Epithelial cell of prostate (primary cell): ENCODE results near the gene GADL1.

Experiments
- DNase-seq: peaks from one replicate; pipeline ENCODE4 v3.0.0-alpha.2; 2011; ENCODE audit warnings: low read depth, low spot score
- H3K27ac ChIP-seq: fragments of 450-650 bp; 2 replicates; pipeline ENCODE4 v1.5.1; 2017; ENCODE audit warnings: mild to moderate bottlenecking

GADL1 gene

DNA sequence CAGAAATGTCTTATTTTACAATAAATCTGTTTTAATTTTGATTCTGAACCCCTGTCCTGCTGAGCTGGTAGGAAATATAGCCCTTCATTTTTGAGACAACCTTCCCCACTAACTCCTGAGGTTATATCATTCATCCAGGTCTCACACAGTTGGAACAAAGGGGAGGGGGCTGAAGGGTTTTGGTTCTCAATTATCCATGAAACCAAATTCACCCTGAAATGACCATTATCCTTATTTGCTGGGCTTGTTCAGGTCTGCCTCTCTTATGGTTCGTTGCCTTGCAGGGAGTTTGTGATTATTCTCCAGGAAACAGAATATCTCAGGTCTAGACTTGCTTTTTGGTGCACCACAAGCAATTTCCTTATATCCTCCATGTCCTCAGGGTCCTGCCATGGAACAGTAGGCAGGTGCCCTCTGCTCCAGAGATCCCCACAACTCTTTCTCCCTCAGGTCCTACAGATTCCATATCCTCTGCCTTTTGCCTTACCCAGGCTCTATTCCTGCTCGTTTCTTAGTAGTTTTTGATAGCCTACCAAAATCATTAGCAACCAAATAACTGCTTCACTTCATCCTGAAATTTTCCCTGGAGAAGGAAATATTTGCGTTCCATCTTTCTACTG, 193.6 kb downstream of the GADL1 start:
- DNase-seq, result no peak
- H3K27ac ChIP-seq, result no peak overlapping the region

DNA sequence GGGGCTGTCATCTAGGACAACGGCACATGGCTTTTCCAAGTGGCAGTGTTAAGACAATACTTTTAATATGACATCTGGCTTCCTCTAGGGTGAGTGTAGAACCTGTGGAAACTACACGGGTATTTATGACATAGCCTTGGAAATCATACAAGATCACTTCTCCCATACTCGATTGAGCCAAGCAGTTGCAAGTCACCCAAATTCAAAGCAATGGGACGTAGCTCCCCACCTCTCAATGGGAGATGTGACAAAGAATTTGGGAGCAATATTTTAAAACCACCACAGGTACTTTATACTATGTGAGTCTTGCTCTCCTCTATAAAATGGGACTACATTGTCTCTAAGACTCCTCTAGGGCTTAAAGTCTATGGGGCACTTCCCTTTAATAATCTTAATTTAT, 194.5 kb downstream of the GADL1 start:
- DNase-seq, result no peak
- H3K27ac ChIP-seq, result no peak overlapping the region

DNA sequence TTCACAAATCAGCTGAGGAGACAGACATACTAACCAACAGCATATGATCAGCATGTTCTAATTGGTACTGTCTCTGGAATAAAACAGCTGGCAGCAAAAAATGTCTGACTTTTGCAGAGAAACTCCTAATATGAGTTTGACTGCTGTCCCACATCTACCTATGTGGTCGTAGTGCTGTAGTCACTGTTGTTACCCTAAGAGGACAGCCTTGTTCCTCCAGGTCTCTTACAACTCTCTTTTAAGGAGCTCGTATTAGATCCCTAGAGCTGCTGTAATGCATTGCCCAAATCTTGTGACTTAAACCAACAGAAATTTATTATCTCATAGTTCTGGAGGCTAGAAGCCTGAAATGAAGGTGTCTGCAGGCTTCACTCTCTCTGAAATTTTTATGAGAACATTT, 195.9 kb downstream of the GADL1 start:
- DNase-seq, result no peak
- no peak overlapping the region for H3K27ac ChIP-seq

DNA sequence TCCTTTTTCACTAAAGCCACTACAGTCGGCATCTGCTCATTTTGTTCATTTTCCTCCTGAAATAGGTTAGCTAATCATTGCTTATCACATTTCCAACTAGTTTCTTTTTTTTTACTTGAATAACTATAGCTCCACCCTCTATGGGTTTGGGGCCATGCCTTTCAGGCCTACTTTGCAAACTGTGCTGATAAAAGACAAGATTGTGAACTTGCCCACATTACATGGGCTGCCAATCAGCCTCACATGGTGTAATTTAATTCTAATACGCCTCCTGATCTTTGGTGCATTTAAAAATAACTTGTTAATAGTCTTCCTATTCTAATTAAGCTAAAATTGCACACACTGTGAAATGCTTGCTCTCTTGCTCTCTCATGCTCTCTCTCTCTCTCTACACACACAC, 197.6 kb downstream of the GADL1 start:
- H3K27ac ChIP-seq, result no peak overlapping the region

DNA sequence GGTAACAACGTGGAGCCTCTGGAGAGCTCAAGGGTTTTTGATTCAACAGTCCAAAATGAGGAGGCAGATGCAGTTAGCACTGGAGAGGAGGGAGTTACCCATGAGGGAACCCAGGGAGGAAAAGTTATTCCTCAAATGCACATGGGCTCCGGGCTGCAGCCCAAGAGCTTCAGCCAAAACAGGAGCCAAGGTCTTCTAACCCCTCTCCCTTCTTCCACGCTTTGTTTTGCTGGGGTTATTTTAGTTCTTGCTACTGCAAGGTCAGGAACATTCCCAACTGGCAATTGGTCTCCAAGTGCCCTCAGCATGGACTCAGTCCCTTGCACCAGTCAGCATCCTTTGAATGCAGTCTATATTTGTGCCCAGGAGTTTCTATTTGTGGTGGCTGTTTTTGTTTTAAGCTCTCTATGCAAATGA, 198.1 kb downstream of the GADL1 start:
- no peak for DNase-seq
- H3K27ac ChIP-seq, result no peak overlapping the region

More for the DNA sequence above, 197.6 kb downstream of the GADL1 start:
- DNase-seq, result no peak

DNA sequence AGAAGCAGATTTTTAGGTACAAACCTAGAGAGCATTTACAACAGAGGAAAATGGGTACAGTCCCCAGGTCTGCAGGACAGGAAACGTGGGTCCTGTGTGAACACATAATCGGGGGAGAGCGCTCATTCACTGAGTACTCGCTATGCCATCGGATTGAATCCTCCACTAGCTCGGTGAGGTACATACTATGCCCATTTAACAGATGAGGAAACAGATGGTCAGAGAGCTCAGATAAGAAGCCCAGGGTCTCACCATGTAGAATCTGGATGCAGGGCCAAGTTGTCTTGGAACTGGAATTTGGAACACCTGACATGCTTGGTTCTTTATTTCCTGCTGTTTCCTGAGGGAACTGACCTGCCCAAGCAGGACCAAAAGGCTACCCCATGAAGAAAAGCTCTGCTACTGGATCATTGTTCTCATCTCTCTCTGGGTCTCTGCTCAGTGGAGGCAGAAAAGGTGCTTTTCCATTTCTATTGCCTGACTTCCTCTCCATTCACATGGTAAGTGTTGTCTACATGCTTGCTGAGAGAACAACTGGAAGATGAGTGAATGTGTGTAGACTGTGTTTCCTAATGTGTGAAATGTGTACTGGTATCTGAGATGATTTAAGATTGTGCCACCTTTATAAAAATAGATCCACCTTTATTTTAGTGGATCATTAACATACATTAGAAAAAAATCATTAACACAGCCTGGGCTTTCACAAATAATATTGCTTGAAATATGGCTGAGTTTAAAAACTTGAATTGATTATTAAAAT, 199.0 kb downstream of the GADL1 start:
- no peak overlapping the region for H3K27ac ChIP-seq
- no peak for DNase-seq

DNA sequence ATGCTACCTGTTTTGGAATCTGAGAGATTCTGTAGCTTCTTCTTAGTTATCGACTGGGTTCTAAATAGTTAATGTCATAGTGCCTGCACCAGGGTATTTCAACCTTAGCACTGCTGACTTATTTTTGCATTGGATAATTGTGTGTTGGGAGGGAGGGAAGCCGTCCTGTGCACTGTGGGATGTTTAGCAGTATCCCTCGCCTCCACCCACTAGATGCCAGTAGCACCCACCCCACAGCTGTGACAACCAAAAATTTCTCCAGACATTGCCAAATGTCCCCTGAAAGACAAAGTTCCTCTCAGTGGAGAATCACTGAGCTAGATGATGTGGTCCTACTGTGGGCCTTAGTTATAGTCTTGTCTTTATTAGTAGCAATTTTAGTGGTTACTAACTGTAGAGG, 199.8 kb downstream of the GADL1 start:
- no peak overlapping the region for H3K27ac ChIP-seq
- DNase-seq, result no peak

DNA sequence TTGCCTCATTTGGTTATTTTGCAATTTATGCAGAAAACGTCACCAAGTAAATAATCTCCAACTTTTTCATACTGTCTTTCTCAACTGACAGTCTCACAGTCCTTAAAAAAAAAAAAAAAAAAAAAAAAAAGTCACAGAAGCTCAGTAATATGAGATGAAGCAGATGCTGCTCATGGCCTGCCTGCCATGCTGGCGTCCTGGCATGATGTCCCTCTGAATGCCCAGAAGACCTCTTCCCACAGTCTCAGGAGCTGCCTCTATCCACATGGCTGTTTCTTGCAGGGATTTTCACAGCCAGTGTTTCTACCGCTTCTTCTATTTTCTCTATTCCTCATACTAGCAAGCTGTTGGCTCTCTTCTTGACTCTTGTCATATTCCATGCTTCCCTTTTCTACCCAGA, 200.3 kb downstream of the GADL1 start:
- no peak overlapping the region for H3K27ac ChIP-seq

DNA sequence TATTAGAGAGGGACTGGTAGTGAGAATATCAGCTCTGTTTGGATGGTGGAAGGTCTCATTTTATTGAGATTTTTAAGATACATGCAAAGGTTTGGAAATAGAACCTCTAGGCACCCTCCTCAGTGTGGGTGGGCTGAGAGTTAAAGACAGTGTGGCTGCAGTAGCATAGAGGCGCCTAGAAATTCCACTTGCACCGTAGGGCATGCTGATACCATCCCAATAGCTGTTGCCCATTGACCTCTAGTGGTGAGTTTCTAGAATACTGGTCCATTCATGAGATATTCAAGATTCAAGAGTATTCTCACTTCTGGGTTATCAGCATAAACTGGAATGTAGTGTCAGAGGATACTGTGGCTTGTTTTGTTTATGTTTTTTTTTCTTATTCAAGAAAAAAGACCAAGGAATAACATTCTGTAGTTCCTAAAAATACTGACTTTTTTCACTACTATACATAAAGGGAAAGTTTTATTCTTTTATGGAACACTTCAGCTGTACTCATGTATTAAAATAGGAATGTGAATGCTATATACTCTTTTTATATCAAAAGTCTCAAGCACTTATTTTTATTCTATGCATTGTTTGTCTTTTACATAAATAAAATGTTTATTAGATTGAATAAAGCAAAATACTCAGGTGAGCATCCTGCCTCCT, 200.9 kb downstream of the GADL1 start:
- DNase-seq, result no peak
- no peak overlapping the region for H3K27ac ChIP-seq

More for the DNA sequence above, 200.3 kb downstream of the GADL1 start:
- DNase-seq, result no peak

DNA sequence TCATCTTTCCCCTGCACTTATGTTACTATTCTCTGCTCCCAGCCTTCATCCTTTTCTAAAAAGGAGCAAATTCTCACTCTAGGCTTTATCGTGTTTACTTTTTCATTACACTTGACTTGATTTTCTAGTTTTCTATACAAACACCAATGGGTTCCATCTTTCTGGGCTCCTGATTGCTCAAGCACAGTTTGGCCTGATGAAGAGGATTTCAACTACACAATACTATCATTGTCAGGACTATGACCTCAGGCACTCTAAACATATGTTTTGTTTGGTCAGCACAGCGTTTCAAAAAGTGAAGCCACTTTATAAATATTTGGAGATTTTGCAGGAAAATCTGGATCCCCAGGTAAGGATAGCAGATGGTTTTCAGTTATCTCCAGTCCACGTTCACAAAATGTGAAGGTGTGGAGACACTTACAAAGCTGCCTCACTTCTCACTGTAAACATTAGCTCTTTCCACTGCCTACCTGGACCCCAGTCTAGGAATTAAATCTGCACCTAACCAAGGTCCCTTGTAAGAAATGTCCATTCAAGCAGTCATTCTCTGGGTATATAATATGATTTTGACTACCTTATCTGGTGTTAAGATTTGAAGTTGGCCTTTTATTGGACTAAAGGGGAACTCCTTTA, 201.8 kb downstream of the GADL1 start:
- DNase-seq, result no peak
- H3K27ac ChIP-seq, result no peak overlapping the region

DNA sequence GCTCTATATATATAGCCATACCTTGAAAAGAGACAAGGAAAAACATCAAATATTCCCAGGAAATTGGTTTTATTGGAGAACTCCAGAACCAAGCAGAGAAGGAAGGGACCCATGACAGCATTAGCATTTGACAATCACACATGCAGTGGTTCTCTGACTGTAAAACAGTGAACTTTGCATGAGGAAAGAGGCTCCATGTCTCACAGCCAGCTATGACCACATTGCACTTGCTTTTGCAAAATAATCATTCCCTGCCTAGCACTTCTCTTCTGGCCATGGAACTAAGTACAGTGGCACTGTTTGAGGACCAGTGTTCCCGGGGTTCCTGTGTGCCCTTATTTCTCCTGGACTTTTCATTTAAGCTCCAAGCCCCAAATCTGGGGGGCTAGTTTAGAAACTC, 202.5 kb downstream of the GADL1 start:
- no peak overlapping the region for H3K27ac ChIP-seq
- no peak for DNase-seq

DNA sequence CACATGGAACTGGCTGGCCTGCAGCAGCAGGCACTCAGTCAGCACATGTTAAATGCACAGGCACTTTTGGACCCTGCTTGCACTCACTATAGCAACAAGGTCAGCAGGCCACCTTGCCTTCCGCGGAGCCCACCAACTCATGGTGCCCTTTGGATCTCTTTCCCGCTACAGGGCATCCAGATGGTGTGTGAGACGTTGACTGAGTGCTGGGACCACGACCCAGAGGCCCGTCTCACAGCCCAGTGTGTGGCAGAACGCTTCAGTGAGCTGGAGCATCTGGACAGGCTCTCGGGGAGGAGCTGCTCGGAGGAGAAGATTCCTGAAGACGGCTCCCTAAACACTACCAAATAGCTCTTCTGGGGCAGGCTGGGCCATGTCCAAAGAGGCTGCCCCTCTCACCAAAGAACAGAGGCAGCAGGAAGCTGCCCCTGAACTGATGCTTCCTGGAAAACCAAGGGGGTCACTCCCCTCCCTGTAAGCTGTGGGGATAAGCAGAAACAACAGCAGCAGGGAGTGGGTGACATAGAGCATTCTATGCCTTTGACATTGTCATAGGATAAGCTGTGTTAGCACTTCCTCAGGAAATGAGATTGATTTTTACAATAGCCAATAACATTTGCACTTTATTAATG, 203.1 kb downstream of the GADL1 start:
- no peak overlapping the region for H3K27ac ChIP-seq
- DNase-seq, result no peak

DNA sequence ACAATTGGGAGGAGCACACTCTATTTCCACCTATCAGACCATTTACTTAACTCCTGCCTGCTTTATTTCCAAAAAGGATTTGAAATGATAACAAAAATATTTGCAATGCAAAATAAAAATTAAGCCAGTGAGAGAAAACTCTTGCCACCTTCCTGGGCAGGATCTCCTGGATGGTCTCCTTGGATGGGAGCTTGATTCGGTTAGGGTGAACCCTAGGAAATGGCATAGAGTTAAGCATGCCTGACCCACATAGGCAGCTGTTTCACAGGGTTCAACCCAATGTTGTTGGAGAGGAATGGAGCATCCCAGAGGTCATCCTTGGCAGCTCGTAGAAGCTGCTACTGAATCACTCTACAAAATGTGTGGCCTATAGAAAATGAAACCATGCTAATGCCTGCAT, 204.3 kb downstream of the GADL1 start:
- H3K27ac ChIP-seq, result peak overlapping the region; percentile 92

DNA sequence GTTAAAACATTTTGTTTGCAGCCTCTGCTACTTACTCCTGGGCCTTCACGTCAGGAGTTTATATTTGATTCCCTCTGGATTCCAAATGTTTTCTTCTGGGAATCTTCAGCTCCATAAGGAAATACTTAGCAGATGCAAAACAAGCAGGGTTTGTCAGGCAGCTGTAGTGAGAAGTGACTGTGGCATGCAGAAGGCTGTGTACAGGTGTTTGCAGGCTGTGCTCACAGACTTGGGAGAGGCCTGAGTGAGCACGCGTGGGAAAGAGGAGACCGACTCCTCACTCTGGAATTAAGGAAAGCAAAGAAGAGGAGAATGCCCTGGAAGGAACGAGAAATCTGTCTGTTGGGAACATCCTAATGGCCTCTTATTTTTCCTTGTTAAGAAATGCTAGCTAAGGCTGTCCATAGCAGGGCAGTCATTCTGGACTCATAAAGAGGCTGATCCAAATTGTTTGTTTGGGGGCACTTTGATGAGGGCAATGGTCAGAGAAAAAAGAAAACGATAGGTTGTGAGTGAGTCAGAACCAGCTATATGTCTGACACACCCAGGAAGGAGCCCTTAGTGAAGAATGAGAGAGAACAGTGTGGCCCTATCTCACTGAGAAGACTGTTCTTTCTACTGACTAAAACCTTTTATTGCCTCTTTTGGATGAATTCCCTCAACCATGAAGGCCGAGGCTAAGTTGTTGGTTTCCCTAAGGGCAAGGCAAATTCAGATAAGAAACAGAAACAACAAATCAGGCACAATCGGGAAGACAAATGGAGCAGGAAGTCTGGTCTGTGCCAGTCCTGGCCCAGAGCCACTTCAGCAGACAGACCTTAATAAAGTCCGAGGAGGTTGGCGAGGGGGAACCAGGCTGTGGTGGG, 205.5 kb downstream of the GADL1 start:
- peak overlapping the region; percentile 92 for H3K27ac ChIP-seq
- no peak for DNase-seq

More for the DNA sequence above, 204.3 kb downstream of the GADL1 start:
- no peak for DNase-seq

DNA sequence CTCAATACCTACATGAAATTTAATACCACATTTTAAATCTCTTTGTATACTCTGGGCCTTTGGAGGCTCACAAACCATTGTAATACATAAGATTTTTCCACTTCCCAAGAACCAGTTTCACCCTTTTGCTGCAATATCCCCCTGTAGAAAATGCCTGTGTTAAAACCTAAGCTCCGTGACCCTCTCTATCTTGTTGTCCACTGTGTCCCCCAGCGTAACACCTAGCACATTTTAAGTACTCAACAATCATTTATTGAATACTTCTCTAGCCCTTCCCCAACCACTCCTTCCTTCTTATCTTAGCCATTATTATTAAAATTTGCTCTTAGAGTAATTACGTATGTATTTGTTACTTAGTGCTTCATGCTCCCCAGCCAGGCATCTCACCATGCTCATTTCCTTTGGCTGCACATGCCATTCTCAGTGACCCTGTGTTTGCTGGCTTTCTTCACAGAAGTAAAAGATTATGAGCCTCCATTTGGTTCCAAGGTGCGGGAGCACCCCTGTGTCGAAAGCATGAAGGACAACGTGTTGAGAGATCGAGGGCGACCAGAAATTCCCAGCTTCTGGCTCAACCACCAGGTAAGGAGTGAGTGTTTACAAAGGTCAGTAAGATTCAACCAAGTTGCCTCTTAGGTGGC, 206.4 kb downstream of the GADL1 start:
- DNase-seq, result no peak
- H3K27ac ChIP-seq, result peak overlapping the region; percentile 92

DNA sequence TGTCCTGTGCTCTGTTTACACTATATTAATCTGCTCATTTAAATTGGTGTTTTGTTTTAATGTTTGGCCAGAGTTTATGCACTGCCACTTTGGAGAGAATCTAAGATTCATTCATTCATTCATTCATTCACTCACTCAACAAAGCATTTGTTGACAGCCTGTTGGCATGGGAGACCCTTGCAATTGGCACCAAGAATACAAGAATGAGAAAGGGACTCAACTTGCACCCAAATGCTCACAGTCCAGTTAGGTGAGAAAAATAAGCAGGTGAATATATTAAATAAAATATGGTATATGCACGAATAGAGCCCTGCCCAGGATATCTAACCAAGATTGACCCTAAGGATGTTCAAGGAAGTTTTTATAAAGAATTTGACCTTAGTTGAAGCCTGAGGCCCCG, 207.7 kb downstream of the GADL1 start:
- H3K27ac ChIP-seq, result no peak overlapping the region
- no peak for DNase-seq

DNA sequence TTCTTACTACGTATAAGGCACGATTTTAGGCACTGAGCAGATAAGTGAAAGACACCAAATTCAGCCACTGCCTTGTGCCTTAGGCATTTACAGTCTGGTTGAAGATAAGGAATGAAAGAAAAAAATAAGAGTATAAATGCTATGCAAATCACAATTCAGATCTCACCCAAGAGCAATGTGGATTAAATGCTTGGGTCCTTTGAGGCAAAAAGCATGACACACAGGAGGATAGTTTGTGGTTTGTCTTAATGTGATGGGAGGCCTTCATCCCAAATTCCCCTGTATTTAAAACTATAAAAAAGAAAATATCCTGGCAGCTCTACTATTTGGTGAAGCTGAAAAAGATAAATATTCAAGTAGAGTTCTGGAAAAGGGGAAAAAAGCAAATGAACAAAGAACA, 208.3 kb downstream of the GADL1 start:
- DNase-seq, result no peak
- no peak overlapping the region for H3K27ac ChIP-seq

DNA sequence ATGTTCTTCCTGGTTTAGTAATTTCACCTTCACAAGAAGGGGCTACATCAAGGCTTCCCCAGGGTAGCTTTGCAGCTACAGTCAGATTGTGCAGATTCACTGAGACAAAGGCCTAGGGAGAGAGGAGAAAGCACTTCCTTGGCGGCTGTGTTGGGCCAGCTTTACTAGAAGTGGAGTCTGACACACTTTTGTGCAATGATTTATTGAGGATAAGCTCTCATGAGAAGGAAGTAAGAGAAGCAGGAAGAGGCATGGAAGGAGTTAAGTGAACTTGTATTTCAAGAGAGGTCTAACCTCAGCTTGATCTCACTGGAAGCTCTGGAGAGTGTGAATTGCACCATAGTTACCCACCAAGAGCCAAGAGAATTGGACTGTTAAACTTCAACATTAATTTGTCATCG, 209.2 kb downstream of the GADL1 start:
- no peak for DNase-seq

DNA sequence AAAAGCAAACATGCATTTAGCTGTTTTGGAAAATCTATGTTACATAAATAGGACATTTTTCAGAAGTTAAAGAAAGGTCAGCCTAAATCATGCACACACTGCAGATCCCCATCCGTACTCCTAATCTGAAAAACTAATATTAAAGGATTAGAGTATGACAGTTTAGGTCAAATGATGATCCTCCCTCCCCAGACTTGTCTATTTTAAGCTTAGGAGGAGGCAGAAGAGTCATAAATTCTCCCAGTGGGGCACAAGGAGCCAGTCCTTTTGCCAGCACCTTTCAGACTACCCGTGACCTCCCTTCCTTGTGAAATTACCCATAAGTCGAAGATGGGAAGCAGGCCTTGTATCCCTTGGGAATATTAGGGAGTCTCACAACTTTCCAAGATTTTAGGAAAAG, 210.1 kb downstream of the GADL1 start:
- no peak overlapping the region for H3K27ac ChIP-seq
- no peak for DNase-seq

More for the DNA sequence above, 209.2 kb downstream of the GADL1 start:
- peak overlapping the region; percentile 5 for H3K27ac ChIP-seq
